Neural cell (in vitro differentiated cells): ENCODE data around the gene COX6B2.

ENCODE experiments used
- EP300 ChIP-seq: fragments of 450-650 bp; conservative IDR thresholded peaks from 2 replicates; pipeline ENCODE4 v1.6.1; 2014; ENCODE audit warnings: antibody characterized with exemption, mild to moderate bottlenecking, moderate library complexity; ENCODE audit not compliant: poor library complexity, severe bottlenecking
- EZH2 ChIP-seq: fragments of 200-600, 300-800 bp; shearing (Covaris generic), sonication (generic); IDR thresholded peaks from 2 replicates; pipeline ENCODE4 v1.6.1; 2014; ENCODE audit warnings: antibody characterized with exemption, low read length, borderline replicate concordance, mild to moderate bottlenecking; ENCODE audit not compliant: insufficient read depth, poor library complexity, severe bottlenecking
- MXI1 ChIP-seq: fragments of 450-650 bp; conservative IDR thresholded peaks from 2 replicates; pipeline ENCODE4 v1.6.1; 2014; ENCODE audit warnings: antibody characterized with exemption, mild to moderate bottlenecking; ENCODE audit not compliant: poor library complexity, severe bottlenecking
- POLR2AphosphoS5 ChIP-seq: IDR thresholded peaks from 2 replicates; pipeline ENCODE4 v1.6.1; 2012
- RAD21 ChIP-seq: fragments of 450-650 bp; conservative IDR thresholded peaks from 2 replicates; pipeline ENCODE4 v1.6.1; 2014; ENCODE audit warnings: antibody characterized with exemption, mild to moderate bottlenecking, moderate library complexity
- TAF1 ChIP-seq: IDR thresholded peaks from 2 replicates; pipeline ENCODE4 v1.6.1; 2012; ENCODE audit warnings: low read depth
- TF ChIP-seq, protein P1 (sequence below): fragments of 450-650 bp; IDR thresholded peaks from 2 replicates; pipeline ENCODE4 v1.5.1; 2014; ENCODE audit warnings: antibody characterized with exemption, mild to moderate bottlenecking, moderate library complexity; ENCODE audit not compliant: poor library complexity, severe bottlenecking
- TF ChIP-seq, protein P2 (sequence below): IDR thresholded peaks from 2 replicates; pipeline ENCODE4 v1.6.1; 2012; ENCODE audit warnings: borderline replicate concordance

DNA sequence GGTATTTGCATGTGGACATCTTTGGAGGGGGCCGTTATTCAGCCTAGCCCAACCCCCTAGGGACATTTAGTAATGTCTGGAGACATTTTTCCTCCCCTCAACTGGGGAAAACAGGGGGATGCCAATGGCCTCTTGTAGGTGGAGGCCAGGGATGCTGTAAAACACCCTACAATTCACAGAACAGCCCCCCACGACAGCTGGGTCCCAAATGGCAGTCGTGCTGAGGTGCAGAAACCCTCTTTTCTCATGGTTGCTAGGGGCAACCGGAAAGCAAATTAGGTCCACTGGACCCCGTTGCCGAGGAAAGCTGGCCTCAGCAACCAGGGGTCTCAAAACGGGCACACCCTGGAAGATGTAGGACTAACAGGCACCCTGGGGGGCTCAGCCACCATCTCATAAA, 44.0 kb downstream of the COX6B2 start:
- TF ChIP-seq, protein P1, sequence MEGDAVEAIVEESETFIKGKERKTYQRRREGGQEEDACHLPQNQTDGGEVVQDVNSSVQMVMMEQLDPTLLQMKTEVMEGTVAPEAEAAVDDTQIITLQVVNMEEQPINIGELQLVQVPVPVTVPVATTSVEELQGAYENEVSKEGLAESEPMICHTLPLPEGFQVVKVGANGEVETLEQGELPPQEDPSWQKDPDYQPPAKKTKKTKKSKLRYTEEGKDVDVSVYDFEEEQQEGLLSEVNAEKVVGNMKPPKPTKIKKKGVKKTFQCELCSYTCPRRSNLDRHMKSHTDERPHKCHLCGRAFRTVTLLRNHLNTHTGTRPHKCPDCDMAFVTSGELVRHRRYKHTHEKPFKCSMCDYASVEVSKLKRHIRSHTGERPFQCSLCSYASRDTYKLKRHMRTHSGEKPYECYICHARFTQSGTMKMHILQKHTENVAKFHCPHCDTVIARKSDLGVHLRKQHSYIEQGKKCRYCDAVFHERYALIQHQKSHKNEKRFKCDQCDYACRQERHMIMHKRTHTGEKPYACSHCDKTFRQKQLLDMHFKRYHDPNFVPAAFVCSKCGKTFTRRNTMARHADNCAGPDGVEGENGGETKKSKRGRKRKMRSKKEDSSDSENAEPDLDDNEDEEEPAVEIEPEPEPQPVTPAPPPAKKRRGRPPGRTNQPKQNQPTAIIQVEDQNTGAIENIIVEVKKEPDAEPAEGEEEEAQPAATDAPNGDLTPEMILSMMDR, result no peak
- TF ChIP-seq POLR2AphosphoS5 (no peak), EZH2 (no peak), RAD21 (no peak), MXI1 (no peak), TAF1 (no peak), EP300 (no peak)
- TF ChIP-seq, protein P2, sequence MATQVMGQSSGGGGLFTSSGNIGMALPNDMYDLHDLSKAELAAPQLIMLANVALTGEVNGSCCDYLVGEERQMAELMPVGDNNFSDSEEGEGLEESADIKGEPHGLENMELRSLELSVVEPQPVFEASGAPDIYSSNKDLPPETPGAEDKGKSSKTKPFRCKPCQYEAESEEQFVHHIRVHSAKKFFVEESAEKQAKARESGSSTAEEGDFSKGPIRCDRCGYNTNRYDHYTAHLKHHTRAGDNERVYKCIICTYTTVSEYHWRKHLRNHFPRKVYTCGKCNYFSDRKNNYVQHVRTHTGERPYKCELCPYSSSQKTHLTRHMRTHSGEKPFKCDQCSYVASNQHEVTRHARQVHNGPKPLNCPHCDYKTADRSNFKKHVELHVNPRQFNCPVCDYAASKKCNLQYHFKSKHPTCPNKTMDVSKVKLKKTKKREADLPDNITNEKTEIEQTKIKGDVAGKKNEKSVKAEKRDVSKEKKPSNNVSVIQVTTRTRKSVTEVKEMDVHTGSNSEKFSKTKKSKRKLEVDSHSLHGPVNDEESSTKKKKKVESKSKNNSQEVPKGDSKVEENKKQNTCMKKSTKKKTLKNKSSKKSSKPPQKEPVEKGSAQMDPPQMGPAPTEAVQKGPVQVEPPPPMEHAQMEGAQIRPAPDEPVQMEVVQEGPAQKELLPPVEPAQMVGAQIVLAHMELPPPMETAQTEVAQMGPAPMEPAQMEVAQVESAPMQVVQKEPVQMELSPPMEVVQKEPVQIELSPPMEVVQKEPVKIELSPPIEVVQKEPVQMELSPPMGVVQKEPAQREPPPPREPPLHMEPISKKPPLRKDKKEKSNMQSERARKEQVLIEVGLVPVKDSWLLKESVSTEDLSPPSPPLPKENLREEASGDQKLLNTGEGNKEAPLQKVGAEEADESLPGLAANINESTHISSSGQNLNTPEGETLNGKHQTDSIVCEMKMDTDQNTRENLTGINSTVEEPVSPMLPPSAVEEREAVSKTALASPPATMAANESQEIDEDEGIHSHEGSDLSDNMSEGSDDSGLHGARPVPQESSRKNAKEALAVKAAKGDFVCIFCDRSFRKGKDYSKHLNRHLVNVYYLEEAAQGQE, result no peak
